HG03039 (cell line): ENCODE data around the gene SBNO2.

ENCODE experiments used
- ATAC-seq: cut with Tn5 transposase; IDR thresholded peaks from one replicate; pipeline ENCODE4 v1.9.1; 2021; ENCODE audit warnings: mild to moderate bottlenecking, moderate library complexity; ENCODE audit not compliant: unreplicated experiment

The SBNO2 gene, protein sequence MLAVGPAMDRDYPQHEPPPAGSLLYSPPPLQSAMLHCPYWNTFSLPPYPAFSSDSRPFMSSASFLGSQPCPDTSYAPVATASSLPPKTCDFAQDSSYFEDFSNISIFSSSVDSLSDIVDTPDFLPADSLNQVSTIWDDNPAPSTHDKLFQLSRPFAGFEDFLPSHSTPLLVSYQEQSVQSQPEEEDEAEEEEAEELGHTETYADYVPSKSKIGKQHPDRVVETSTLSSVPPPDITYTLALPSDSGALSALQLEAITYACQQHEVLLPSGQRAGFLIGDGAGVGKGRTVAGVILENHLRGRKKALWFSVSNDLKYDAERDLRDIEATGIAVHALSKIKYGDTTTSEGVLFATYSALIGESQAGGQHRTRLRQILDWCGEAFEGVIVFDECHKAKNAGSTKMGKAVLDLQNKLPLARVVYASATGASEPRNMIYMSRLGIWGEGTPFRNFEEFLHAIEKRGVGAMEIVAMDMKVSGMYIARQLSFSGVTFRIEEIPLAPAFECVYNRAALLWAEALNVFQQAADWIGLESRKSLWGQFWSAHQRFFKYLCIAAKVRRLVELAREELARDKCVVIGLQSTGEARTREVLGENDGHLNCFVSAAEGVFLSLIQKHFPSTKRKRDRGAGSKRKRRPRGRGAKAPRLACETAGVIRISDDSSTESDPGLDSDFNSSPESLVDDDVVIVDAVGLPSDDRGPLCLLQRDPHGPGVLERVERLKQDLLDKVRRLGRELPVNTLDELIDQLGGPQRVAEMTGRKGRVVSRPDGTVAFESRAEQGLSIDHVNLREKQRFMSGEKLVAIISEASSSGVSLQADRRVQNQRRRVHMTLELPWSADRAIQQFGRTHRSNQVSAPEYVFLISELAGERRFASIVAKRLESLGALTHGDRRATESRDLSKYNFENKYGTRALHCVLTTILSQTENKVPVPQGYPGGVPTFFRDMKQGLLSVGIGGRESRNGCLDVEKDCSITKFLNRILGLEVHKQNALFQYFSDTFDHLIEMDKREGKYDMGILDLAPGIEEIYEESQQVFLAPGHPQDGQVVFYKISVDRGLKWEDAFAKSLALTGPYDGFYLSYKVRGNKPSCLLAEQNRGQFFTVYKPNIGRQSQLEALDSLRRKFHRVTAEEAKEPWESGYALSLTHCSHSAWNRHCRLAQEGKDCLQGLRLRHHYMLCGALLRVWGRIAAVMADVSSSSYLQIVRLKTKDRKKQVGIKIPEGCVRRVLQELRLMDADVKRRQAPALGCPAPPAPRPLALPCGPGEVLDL (N-terminal part only)

DNA sequence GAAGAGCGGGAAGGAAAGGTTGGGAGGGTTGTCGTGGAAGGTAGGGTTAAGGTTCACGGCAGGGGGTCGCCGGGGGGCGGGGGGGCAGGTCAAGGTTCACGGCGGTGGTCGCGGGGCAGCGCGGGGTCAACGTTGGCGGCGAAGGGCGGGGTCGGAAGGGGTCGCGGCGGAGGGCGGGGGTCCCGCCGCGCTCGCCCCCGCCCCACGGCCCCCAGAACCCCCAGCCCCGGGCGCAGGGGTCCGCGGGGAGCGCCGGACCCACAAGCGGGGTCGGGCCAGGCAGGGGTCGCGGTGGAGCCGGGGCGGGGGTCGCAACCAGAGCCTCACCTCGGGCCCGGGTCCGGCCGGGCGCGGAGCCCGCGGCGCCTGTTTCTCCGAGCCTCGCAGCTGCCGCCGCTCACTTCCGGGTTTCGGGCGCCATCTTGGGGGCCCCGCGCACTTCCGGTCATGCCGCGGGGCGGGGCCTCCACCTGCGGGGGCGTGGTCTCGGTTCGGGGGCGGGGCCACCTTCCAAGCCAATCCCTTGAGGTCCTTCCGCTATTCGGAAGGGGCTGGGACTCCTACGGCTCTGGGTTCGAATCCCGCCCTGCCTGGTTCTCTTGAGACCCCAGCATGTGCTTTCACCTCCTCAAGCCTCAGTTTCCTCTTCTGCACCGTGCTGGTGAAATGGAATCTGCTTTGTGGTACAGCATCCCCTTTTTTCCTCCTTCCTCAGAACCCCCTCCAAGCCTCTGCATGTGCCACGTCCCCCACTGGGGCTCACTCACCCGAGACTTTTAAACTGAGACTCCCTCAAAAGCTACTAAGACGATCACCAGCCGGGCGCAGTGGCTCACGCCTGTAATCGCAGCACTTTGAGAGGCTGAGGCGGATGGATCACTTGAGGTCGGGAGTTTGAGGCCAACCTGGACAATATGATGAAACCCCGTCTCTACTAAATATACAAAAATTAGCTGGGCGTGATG, at the start of gene SBNO2:
TSS of gene SBNO2 (minus strand) at position 424 of the 965 bp plus-strand sequence. CDS start 19,992 bp downstream, outside the sequence.
- ATAC-seq, result peak; percentile 59

DNA sequence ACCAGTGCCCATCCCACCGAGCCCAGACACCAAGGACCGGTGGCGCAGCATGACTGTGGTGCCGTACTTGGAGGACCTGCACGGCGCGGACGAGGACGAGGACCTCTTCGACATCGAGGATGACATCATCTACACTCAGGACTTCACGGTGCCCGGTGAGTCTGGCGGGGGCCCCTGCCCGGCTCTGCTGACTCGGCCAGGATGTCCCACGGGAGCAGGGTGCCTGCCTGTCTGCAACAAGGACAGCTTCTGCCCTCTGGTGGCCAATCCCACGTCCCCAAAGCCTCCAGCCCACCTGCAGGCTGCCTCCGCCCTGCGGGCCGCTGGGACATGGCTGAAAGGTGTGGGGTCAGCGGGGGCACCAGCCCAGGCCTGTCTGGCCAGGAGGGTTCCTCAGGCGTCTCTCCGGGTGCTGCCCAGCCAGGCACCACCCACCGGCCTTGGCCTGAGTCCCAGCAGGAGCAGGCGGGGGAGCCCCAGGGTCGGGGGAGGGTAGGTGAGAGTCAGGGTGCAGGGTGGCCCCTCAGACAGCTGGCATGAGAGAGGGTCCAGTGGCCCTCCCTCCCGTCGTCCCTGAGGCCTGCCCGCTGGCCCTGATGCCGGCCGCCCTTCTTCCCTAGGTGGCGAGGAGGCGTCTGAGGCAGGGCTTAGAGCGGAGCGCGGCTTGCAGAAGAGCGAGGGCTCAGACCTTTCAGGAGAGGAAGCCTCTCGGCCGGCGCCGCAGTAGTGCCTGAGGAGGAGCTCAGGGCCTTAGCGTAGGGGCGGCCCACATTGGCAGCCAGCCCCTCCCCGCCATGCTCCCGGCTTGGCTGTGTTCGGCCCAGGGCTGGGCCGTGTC, 49.2 kb upstream of the SBNO2 start:
- ATAC-seq, result no peak

DNA sequence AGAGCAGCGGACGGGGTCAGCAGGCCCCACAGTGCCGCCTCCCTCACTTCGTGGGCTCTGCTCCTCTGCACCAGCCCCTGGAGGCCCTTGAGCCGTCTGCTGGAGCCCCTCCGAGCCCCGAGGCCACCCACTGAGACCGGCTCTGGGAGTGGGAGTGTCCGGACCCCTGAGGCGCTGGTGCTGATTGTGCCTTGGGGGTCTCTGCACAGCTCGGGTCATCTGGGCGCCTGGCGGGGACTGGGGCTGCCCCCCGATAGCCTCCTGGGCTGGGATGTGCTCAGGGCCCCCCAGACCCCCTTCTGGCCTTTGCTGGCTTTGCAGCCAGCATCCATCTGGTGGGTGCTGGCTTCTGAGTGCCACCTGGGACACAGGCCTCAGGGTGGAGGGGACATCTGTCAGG, 48.3 kb upstream of the SBNO2 start:
- no peak for ATAC-seq

DNA sequence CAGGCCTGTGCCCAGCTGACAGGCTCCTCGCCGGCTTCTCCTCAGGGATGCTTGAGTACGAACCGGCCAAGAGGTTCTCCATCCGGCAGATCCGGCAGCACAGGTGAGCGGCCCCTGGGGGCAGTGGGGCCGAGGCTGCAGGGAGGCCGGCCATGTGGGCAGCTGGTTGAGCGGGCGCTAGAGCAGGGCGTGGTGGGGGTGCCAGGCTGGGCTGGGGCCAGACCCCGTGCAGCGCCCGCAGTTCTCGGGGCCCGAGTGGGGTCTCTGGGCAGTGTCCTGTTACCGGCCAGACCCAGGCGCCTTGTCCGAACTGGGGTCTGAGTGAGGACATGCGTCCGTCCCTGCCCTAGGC, 47.8 kb upstream of the SBNO2 start:
- ATAC-seq, result no peak

DNA sequence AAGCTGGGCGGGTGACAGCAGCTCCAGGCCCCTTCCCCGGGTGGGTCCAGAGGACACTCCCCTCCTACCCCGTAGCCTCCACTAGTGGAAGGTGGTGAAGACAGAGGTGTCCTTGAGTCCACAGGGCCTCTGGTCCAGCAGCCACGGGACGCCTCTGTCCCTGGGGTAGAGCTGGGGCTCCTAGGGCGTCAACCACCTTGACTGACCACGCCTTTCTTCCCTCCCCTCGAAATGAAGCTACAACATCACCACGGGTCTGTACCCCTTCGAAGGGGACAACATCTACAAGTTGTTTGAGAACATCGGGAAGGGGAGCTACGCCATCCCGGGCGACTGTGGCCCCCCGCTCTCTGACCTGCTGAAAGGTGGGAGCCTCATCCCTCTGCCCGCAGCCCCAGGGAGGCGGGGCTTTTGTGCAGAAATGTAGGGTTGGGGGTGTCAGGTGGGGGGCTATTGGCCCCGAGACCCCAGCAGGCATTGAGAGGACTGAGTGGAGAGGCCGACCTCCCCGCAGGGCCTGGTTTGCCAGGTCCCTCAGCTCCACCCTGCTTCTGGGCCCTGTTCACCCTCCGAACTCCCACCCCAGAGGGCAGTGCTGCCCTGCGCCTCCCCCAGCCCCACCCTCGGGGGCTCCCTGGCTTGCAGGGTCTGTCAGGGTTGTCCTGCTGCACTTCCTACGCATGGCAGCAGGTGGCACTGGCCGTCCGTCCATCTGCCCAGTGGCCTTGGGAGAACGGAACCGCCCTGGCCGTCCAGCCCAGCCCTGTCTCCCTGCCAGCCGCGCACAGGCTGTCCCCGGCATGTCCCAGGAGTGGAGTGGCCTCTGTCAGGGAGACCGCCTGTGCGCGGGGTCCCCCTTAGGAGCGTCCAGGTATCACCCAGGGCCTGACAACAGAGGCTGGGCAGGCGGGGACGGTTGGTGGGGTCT, 47.2 kb upstream of the SBNO2 start:
- ATAC-seq, result no peak

DNA sequence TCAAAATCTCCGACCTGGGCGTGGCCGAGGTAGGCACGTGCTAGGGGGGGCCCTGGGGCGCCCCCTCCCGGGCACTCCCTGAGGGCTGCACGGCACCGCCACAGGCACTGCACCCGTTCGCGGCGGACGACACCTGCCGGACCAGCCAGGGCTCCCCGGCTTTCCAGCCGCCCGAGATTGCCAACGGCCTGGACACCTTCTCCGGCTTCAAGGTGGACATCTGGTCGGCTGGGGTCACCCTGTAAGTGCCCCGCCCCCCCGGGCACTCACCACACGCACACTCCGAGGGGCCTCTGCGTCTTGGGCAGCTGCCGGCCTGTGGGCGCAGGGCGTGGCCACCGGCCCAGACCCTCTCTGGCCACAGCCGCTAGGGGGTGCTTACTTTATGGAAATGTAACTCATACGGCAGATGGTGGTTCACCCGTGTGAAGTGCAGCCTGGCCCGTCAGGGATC, 46.4 kb upstream of the SBNO2 start:
- ATAC-seq, result no peak

DNA sequence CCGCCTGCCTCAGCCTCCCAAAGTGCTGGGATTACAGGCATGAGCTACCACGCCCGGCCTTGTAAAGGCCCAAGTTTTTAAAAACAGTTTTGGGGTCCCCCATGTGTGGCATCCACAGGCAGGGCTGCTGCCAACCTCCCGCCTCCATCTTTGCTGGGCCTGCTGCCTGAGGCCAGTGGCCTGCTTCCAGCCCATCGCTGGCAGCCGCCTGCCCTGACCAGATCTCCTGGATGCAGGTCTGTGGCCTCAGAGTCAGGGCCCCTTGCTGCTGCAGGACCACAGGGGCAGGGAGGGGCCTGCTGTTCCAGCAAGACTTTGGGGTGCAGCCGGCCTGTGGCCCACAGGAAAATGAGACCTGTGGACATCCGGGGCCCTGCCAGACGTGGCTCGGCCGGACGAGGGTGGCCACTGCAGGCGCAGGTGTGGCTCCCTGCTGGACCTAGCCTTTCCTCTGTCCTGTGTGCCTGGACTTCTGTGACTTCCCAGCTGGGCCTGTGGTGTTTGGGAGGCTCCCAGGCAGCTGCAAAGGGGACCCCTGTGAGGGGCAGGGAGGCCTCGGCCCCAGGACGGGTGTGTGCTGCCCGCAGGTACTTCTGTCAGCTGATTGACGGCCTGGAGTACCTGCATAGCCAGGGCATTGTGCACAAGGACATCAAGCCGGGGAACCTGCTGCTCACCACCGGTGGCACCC, 45.9 kb upstream of the SBNO2 start:
- ATAC-seq, result no peak

DNA sequence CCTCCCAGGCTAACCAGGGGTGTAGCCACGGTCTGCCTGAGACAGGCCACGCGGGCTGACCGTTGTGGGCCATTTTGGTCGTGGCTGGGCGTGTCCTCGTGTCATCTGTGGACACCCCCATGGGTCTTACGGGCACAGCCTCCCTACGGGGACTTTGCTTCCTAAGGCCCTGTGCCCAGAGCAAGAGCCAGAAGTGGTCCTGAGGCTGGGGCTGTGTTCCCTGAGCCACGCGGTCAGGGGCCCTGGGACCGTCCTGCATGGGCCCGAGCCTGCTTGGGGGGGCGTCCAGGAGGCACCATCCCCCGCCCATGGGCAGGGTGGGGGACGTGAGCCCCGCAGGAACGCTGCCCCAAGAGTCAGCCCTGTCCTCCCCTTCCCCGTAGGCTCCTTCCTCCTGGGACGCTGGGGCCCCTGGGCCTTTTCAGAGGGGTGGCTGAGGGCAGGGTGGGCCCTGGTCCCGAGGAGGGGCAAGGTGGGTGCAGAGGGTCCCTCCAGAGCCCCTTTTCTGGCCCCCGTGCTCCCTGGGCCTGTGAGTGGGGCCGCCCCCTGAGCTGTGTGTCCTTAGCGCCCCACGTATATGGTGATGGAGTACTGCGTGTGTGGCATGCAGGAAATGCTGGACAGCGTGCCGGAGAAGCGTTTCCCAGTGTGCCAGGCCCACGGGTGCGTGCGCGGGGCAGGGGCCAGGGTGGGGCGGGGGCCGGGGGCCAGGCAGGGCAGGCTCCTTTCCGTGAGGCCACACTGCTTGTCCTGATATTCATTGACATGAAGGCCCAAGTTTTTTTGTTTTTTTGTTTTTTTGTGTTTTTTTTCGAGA, 44.9 kb upstream of the SBNO2 start:
- no peak for ATAC-seq

DNA sequence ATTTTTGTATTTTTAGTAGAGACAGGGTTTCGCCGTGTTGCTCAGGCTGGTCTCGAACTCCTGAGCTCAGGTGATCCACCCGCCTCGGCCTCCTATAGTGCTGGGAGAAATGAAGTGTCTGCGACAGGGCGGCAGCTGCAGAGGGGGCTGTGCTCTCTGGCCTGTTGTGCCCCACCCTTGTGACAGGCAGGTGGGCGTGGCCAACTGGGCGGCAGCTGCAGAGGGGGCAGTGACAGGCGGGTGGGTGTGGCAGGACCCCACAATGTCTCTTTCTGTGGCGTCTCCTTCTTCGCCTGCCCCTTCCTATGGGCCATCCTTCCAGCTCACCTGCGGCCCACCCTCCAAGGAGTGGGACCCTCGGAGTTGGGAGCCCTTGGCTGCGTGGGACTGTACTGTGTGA, 43.3 kb upstream of the SBNO2 start:
- no peak for ATAC-seq

DNA sequence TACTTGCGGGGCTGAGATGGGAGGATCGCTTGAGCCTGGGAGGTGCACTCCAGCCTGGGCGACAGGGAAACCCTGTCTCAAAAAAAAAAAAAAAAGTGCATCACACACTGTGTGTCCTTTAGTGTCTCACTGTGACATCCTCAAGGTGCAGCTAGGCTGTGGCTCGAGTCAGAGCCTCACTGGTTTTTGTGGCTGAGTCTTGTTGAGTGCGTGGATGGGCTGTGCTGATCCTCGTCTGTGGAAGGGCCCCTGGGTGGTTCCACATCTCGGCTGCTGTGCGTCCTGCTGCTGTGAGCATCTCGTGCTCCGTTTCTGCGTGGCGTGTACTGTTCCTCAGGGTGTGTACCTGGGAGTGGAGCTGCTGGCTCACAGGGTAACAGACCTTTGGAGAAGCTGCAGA, 42.7 kb upstream of the SBNO2 start:
- ATAC-seq, result no peak

DNA sequence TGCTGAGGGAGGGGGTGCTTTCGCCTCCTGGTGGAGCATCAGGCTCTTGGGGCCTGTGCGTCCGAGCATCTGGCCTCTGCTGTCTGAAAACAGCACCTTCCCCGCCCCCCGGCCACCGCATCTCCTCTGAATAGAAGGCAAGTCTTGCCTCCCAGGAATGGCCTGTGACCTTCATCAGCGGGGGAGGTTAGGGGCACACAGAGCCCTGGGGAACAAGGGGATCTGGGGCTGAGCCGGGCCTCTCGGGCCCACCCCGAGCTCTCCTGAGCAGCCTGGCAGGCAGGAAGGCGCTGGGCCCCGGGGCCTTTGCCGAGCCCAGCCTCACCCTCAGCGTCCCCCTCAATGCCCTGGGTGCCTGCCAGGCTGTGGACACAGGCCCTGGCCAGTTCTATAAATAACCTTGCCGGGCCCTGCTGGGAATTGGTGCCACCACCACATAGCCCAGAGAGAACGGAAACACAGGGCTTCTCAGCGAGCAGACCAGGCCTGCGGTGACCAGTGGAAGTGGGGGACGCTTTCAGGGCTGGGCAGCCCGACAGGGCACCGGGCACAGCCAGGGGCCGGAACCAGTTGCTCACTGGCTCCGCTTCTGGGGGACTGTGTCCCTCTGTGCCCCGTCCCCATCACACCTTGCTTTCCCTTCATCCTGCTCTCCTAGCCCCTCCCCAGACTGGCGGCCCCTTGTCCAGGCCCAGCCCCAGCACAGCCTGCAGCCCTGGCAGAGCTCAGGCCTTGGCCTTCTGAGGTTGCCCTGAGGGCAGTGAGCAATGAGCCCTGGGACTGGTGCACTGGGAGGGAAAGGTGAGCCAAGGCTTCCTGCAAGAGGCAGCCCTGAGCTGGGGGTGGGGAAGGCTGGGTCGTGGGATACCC, 41.0 kb upstream of the SBNO2 start:
- no peak for ATAC-seq

DNA sequence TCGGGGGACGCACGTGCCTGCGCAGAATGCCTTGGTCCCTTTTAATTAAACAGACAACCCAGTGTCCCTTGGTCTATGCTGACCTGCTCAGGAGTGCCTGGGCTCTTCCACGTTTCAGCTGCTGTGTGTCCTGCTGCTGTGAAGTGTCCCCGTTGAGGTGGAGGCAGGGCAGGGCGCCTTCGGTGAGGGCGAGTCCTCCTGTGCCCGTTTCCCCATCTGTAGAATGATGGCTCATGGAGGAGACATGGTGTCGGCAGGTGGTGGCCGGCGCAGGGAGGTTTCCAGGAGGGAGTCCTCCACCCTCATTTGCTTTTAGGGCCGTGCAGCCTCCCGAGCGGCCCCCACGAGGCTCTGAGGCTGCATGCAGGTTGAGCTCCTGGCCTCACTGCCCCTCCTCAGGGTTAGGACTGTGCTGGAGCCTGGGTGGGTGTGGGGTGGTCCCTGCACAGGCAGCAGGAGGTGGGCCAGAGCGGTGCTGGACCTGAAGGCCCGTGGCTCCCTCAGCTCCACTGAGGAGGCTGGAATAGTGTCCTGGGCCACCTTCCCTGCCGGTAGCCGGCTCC, 40.3 kb upstream of the SBNO2 start:
- no peak for ATAC-seq

DNA sequence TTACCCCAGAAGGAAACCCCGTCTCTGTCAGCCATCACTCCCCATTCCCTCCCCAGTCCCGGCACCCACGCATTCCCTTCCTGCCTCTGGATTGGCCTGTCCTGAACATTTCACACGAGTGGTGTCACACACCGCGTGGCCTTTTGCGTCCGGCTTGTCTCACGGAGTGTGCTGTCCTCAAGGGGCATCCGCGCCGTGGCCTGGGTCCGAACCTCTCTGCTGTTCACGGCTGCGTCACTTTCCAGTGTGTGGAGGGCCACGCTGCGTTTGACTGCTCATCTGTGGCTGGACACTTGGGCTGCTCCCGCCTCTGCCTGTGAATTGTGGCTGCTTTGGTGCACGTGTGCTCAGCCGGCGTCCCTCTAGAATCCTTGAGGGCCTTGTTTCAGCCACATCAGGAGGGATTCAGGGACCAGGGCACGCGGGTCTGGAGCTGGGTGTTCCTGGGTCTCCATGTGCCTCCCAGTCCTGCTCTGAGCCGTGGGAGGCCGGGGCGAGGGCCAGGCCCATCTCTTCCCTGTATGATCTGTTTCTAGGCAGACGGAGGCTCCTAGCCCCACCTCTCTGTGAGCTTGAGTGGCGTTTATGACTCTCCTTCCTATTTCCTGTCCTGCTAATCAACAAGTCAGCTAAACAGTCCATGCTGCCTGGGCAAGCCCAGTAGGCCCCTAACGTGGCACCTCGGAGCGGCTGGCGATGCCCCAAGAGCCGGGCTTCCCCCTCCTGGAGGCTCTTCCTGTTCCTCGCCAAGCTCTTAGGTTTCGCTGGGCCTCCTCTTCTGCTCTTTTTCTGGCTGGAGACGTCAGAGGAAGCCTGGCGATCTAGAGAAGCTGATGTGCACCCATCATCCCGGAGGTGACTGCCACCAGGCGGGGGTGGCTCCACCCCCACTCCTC, 39.6 kb upstream of the SBNO2 start:
- ATAC-seq, result no peak

DNA sequence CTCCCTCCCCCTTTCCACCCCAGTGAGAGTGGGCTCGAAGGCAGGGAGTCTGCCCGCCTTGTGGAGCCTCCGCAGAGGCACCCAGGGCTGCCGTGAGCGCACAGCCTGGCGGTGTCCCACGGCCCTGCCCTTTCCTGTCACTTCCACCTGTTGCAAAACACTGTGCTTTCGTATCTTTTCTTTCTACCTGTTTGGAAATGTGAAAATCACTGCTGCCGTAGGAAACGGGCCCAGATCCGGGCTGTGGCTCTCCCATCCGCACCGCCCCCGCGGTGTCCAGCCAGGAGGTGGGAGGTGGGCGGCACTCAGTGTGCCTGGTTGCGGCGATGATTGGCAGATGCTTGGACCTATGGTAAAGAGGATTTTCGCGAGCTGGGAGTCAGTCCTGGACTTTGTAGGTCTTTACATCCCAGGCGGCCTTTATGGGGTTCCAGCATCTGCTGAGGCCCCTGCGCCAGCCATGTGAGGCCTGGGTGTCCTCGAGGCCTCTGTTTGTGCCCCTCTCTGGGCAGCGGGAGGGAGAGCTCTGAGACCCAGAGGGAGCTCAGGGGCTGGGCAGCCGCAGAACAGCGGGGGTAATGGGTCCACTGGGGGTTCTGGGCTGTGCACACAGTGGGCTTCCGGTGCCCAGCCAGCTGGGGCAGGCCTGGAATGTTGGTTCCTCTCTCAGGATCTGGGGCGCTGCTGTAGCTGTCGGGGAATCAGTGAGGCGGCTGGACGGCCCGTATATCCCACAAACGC, 37.6 kb upstream of the SBNO2 start:
- no peak for ATAC-seq
